Neutrophil (primary cell): Measurements from ENCODE around the gene GRWD1.

ENCODE experiments used
- H3K27ac ChIP-seq: fragments of 200-600 bp; sonication (generic); 2 replicates; pipeline ENCODE4 v1.5.1; 2016; ENCODE audit warnings: mild to moderate bottlenecking, moderate library complexity
- H3K27me3 ChIP-seq: fragments of 200-600 bp; sonication (generic); 2 replicates; pipeline ENCODE4 v1.6.0; 2016; ENCODE audit warnings: mild to moderate bottlenecking
- H3K36me3 ChIP-seq: fragments of 200-600 bp; sonication (generic); 2 replicates; pipeline ENCODE4 v1.5.1; 2017
- H3K4me1 ChIP-seq, 2 experiments: fragments of 200-600 bp in 1 of 2; sonication (generic) in 1 of 2; 1 replicate in 1 of 2; 2 replicates in 1 of 2; pipeline versions ENCODE4 v1.5.1 to v1.6.1; 2013 to 2016; ENCODE audit warnings: low read depth in 1 of 2, low read length in 1 of 2, mild to moderate bottlenecking in 1 of 2, moderate library complexity in 1 of 2; ENCODE audit not compliant: control insufficient read depth in 1 of 2, insufficient read depth in 1 of 2
- H3K4me3 ChIP-seq, 2 experiments: fragments of 200-600 bp in 1 of 2; sonication (generic) in 1 of 2; 1 replicate in 1 of 2; 2 replicates in 1 of 2; pipeline ENCODE4 v1.5.1; 2013 to 2016; ENCODE audit warnings: low read depth in 1 of 2, low read length in 1 of 2, mild to moderate bottlenecking in 1 of 2, moderate library complexity in 1 of 2
- H3K9me3 ChIP-seq: fragments of 200-600 bp; sonication (generic); 2 replicates; pipeline ENCODE4 v1.5.1; 2016
- TF ChIP-seq, protein P1 (sequence below): fragments of 200-600 bp; sonication (generic); IDR thresholded peaks from 2 replicates; pipeline ENCODE4 v1.5.1; 2016; ENCODE audit warnings: antibody characterized with exemption

The GRWD1 gene

DNA sequence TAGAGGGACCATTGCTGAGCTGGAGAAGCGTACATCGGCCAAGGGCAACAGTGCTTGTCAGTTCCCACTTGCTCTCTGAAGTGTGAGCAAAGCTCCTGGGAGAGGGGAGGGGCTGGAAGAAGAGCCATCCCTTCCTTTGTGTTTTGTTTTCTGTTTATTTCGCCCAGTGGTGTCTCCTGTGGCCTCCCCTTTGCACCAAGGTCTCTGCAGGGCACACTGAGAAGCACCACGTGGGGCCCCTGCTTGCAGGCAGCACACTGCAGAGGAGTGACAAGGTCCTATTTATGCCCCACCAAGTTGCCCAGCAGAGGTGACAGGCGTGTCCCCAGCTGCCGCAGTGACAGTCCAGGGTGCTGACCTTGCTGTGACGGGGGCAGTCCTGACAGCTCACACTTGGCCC, 28.4 kb upstream of the GRWD1 start:
- Histone ChIP-seq H3K4me3 (no peak overlapping the region), H3K27ac (no peak overlapping the region)

GRCh38 chr19:48418317-48419064, 27.3 kb upstream of the GRWD1 start:
- H3K9me3 ChIP-seq: no peaks in the 10 kb centered on the region
- H3K36me3 ChIP-seq: no peaks in the 10 kb centered on the region
- no peak overlapping the region for H3K27ac ChIP-seq
- H3K4me3 ChIP-seq: no peak overlapping the region
- peaks cover 42% of the 10 kb centered on the region for H3K27me3 ChIP-seq
- TF ChIP-seq, protein P1, sequence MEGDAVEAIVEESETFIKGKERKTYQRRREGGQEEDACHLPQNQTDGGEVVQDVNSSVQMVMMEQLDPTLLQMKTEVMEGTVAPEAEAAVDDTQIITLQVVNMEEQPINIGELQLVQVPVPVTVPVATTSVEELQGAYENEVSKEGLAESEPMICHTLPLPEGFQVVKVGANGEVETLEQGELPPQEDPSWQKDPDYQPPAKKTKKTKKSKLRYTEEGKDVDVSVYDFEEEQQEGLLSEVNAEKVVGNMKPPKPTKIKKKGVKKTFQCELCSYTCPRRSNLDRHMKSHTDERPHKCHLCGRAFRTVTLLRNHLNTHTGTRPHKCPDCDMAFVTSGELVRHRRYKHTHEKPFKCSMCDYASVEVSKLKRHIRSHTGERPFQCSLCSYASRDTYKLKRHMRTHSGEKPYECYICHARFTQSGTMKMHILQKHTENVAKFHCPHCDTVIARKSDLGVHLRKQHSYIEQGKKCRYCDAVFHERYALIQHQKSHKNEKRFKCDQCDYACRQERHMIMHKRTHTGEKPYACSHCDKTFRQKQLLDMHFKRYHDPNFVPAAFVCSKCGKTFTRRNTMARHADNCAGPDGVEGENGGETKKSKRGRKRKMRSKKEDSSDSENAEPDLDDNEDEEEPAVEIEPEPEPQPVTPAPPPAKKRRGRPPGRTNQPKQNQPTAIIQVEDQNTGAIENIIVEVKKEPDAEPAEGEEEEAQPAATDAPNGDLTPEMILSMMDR: no peak
- peaks cover 5 to 15% of the 10 kb centered on the region in 2 experiments for H3K4me1 ChIP-seq

More for the DNA sequence above, 28.4 kb upstream of the GRWD1 start:
- TF ChIP-seq, protein P1: no peak
- H3K9me3 ChIP-seq: no peaks in the 10 kb centered on the region
- H3K36me3 ChIP-seq: no peaks in the 10 kb centered on the region
- H3K4me1 ChIP-seq: peaks cover 5 to 15% of the 10 kb centered on the region in 2 experiments
- peaks cover 53% of the 10 kb centered on the region for H3K27me3 ChIP-seq

GRCh38 chr19:48419158-48419920, 26.4 kb upstream of the GRWD1 start:
- Histone ChIP-seq H3K4me3 (no peak overlapping the region), H3K36me3 (no peaks in the 10 kb centered on the region), H3K27ac (no peak overlapping the region), H3K9me3 (no peaks in the 10 kb centered on the region), H3K4me1 (peaks cover 5 to 15% of the 10 kb centered on the region in 2 experiments), H3K27me3 (peaks cover 34% of the 10 kb centered on the region)
- TF ChIP-seq, protein P1: no peak

DNA sequence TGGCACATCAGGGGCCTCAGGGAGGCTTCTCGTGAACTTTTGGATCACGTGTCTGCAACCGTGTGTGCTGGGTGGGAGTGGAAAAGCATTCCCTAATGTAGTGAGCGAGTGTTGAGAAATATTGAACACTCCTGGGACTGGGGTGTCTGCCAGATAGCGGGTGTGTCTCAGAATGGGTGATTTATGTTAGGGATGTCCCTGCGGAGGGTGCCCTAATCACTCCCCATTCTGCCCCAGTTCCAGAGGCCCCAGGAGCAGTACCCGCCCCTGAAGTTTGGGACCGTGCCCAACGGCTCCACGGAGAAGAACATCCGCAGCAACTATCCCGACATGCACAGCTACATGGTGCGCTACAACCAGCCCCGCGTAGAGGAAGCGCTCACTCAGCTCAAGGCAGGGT, 24.2 kb upstream of the GRWD1 start:
- Histone ChIP-seq H3K36me3 (no peaks in the 10 kb centered on the region), H3K4me3 (no peak overlapping the region), H3K27me3 (peaks cover 12% of the 10 kb centered on the region), H3K27ac (no peak overlapping the region), H3K4me1 (peaks cover 5 to 8% of the 10 kb centered on the region in 2 experiments), H3K9me3 (no peaks in the 10 kb centered on the region)
- TF ChIP-seq, protein P1: no peak

GRCh38 chr19:48424694-48425219, 21.0 kb upstream of the GRWD1 start:
- TF ChIP-seq, protein P1: no peak
- no peak overlapping the region for H3K4me3 ChIP-seq

More at GRCh38 chr19:48424694-48425219, 21.0 kb upstream of the GRWD1 start:
- Histone ChIP-seq H3K27ac (no peak overlapping the region), H3K4me1 (peaks cover 5 to 8% of the 10 kb centered on the region in 2 experiments), H3K9me3 (no peaks in the 10 kb centered on the region), H3K27me3 (no peaks in the 10 kb centered on the region), H3K36me3 (no peaks in the 10 kb centered on the region)
